ENCODE measurements around the gene YDJC.

YDJC gene

DNA sequence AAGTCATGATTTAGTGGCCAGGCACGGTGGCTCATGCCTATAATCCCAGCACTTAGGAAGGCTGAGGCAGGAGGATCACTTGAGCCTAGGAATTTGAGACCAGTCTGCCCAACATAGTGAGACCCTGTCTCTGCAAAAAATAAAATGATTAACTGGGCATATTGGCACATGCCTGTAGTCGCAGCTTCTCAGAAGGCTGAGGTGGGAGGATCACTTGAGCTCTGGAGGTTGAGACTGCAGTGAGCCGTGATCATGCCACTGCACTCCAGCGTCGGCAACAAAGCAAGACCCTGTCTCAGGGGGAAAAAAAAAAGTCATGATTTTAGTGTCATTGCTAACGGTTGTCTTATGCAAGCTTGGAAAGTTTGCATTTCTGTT lies 50.4 kb downstream of the YDJC start:
- no peak for DNase-seq (ENCODE audit: low read depth in 2 of 2)

All from stimulated activated CD8-positive, alpha-beta memory T cell treated with anti-CD3 and anti-CD28 coated beads, Interleukin-7, amount 100 ng/mL, for 1 hour (primary cell).